Activated T-helper 1 cell treated with anti-CD3 and anti-CD28 coated beads, Interleukin-12 subunit alpha, Interleukin-12 subunit beta, Interleukin-2, Interleukin-4 antibody, amounts not matched to agents 30 ng/mL and 10 ng/mL and 1 ng/mL, durations not matched to agents 14 hours and 24 hours and 36 hours (primary cell): ENCODE results near the gene TBCD. TPM values are rescaled to one million over a fixed set of nuclear protein-coding genes. Genes with fewer than 3 reads are reported as not detected.
"Not testable (repeated sequence)": the region's sequence is repeated elsewhere in the genome, so short reads cannot be mapped to it uniquely, and the experiment has no call there.

ENCODE experiments used
- DNase-seq: peaks from one replicate; pipeline ENCODE4 v3.0.0; 2021; ENCODE audit warnings: low spot score
- H3K27ac Mint-ChIP-seq: one replicate; pipeline ENCODE4 v1.8.0; 2021; ENCODE audit warnings: mild to moderate bottlenecking, mixed read lengths
- H3K27me3 Mint-ChIP-seq: one replicate; pipeline ENCODE4 v1.8.0; 2022; ENCODE audit warnings: mild to moderate bottlenecking, moderate library complexity, mixed read lengths; ENCODE audit not compliant: insufficient read depth
- H3K36me3 Mint-ChIP-seq: one replicate; pipeline ENCODE4 v1.8.0; 2021; ENCODE audit warnings: low read depth, mixed read lengths
- H3K4me1 Mint-ChIP-seq: one replicate; pipeline ENCODE4 v1.8.0; 2021; ENCODE audit warnings: low read depth, mixed read lengths
- H3K4me3 Mint-ChIP-seq: one replicate; pipeline ENCODE4 v1.8.0; 2021; ENCODE audit warnings: mild to moderate bottlenecking, moderate library complexity, mixed read lengths
- H3K9me3 Mint-ChIP-seq: one replicate; pipeline ENCODE4 v1.8.0; 2021; ENCODE audit warnings: mixed read lengths
- intact Hi-C: fragments of 100-400 bp; cut with micrococcal nuclease; formaldehyde crosslinking; loops from one replicate; pipeline ENCODE4 v1.15.1; 2024
- total RNA-seq: library from RNA; stranded (reverse); gene quantifications from 2 replicates; pipeline ENCODE4 v1.2.3, GENCODE V29; 2022

The TBCD gene
- total RNA-seq, 1 donor from 2014 or later = 111 TPM

DNA sequence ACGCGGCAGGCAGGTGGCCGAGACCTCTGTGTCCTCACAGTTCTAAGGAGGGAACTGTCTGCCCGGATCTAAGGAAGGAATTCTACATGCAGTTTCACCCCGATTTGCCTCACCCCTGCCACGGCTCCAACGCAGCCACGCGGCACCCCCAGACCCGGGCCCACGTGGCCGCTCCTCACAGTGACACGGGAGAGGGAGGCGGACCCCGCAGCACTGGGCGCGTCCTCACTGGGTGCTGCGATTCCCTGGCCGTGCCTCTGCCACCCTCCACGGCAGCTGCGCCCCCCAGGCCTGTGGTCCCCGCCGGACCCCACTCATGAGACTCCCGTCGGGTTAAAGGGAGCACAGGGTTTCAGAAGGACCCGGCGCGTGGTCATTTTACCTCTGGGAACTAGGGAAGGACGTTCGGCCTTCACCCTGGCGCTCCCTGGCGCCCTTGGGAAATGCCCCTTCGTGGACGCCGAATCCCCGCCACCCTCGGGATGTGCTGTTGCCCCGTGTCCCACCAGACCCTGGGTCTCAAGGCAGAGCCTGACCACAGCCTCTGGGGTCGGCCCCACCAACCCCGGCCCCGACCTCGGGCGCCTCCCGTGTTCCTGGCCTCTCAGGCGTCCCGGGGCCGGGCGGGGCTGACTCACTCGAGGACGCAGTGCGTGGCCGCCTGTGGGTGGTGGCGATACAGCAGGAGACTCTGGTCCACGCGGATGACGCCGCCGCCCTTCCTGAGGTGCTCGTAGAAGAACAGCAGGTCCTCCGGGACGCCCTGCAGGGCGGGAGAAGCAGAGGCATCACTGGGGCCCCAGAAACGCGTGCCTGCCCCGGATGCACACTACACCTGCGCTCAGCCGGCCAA is 208.8 kb downstream of the TBCD start:
- intact Hi-C loops = no loop called here
- Mint-ChIP-seq H3K27ac (no peak overlapping the region), H3K4me1 (peaks cover 6% of the 10 kb centered on the region), H3K27me3 (no peaks in the 10 kb centered on the region), H3K9me3 (peaks cover 1% of the 10 kb centered on the region), H3K4me3 (no peak overlapping the region), H3K36me3 (peaks cover 10% of the 10 kb centered on the region)
- no peak for DNase-seq

DNA sequence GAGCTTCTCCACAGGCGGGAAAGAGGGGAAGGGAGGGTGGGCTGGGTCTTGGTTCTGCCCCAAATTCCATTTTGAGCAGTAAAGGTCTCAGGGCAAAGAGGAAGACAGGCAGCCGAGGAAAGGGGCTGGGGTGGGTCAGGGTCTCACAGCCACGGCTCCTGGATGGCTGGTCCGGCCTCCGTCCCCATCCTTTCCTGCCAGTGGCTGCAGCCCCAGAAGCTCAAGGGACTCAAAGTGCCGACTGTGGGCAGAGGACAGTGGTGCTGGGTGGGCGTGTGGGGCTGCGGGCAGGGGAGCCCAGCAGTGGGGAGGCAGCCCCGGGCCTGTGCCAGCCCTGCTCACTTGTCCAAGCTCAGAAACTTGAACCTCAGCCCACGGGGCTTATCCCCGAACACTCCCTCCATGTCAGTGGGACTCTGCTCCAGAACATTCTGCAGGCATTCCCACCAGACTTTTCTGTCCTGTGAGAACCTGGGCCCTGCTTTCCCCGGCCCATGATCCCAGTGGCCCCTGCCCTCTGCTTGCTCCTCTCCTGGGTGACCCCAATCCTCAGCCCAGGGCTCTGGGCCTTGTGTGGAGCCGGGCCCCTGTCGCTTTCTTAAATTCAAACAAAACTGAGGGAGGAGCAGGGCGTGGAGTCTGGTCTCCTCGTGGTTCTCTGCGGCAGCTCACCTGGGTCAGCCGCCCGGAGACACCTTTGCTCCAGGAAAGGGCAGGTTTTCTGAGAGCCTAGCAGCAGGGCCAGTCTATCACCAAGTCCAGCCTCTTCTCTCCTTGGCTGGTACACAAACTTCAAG is 209.7 kb downstream of the TBCD start:
- Mint-ChIP-seq H3K4me3 (no peak overlapping the region), H3K27me3 (no peaks in the 10 kb centered on the region), H3K4me1 (peaks cover 6% of the 10 kb centered on the region), H3K36me3 (peaks cover 7% of the 10 kb centered on the region), H3K9me3 (no peaks in the 10 kb centered on the region), H3K27ac (no peak overlapping the region)
- no peak for DNase-seq
- intact Hi-C loops = no loop called here

DNA sequence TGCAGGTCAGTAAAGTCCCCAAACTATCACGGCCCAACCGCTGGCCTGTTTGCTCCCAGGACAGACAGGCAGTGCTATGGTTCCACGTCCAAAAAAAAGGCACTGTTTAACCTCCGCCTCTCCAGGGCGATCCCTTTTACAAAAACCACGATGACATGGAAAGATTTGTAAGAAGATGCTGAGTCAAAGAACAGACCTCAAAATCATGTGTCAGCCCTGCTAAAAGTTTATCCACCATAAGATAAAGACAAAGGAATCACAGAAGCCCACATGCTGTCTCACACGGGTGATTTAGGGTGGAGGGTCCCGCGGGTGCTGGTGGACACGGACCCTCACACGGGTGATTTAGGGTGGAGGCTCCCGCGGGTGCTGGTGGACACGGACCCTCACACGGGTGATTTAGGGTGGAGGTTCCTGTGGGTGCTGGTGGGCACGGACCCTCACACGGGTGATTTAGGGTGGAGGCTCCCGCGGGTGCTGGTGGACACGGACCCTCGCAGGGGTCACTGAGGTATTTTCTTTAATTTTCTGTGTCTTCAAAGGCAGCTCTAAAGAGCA is 210.4 kb downstream of the TBCD start:
- no peak overlapping the region for H3K4me3 Mint-ChIP-seq
- H3K9me3 Mint-ChIP-seq = no peaks in the 10 kb centered on the region
- peaks cover 6% of the 10 kb centered on the region for H3K4me1 Mint-ChIP-seq
- no peak overlapping the region for H3K27ac Mint-ChIP-seq
- H3K27me3 Mint-ChIP-seq = no peaks in the 10 kb centered on the region
- DNase-seq = no peak
- H3K36me3 Mint-ChIP-seq = peaks cover 7% of the 10 kb centered on the region
- intact Hi-C loops = no loop called here

DNA sequence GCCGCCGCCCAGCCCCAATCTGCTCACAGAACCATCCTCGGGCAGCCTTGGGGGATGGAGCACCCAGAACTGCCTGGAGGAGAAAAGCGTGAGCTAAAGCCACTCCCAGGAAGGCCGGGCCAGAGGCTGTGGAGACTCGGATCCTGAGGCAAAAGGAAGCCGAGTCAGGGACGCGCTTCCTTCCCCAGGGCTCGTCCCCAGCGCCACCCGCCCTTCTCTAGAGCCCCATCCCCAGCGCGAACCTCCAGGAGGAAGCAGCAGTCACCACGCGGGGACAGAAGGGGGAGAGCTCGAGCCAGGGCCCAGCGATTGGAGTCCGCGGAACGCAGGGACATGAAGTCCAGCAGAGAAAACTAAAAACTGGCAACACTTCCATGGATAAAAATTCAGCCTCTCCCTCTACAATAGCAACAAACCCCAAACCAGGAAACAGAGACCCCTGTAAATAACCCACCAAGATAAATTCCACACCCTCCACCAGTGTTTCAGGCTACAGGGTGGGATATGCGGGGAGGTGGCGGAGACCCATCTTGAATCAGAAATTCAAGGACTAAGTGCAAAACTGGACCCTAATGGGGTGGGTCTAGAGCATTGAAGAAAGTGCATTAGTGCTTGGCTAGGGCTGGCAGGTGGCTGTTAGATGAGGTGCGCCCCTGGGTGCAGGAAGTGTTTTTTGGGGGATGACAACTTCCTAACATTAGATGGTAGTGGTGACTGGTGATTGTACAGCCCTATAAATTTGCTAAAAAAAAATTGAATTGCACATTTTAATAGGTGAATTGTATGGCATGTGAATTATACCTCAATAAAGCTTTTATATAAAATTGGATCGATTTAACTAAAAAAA is 211.5 kb downstream of the TBCD start:
- intact Hi-C loops = no loop called here
- peak; percentile 32 for DNase-seq
- Mint-ChIP-seq H3K4me3 (no peak overlapping the region), H3K9me3 (no peaks in the 10 kb centered on the region), H3K4me1 (peaks cover 6% of the 10 kb centered on the region), H3K27ac (peak overlapping the region; percentile 52), H3K27me3 (no peaks in the 10 kb centered on the region), H3K36me3 (peaks cover 7% of the 10 kb centered on the region)

DNA sequence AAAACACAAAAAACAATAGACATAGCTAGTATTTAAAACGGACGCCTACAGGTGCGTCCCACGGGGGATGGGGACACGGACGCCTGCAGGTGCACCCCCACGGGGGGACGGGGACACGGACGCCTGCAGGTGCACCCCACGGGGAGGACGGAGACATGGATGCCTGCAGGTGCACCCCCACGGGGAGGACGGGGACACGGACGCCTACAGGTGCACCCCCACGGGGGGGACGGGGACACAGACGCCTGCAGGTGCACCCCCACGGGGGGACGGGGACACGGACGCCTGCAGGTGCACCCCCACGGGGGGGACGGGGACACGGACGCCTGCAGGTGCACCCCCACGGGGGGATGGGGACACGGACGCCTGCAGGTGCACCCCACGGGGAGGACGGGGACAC is 212.6 kb downstream of the TBCD start:
- H3K36me3 Mint-ChIP-seq, H3K9me3 Mint-ChIP-seq, H3K4me3 Mint-ChIP-seq, H3K4me1 Mint-ChIP-seq, DNase-seq, intact Hi-C loops, H3K27me3 Mint-ChIP-seq, H3K27ac Mint-ChIP-seq: not testable (repeated sequence)

DNA sequence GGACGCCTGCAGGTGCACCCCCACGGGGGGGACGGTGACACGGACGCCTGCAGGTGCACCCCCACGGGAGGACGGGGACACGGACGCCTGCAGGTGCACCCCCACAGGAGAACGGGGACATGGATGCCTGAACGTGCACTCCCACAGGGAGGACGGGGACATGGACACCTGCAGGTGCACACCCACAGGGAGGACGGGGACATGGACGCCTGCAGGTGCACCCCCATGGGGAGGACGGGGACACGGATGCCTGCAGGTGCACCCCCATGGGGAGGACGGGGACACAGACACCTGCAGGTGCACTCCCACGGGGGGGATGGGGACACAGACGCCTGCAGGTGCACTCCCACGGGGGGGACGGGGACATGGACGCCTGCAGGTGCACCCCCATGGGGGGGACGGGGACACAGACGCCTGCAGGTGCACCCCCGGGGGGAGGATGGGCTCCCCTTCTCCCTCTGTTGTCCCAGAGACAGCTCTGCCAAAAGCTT is 213.0 kb downstream of the TBCD start:
- Mint-ChIP-seq H3K27ac (no peak overlapping the region), H3K36me3 (no peaks in the 10 kb centered on the region), H3K27me3 (no peaks in the 10 kb centered on the region), H3K4me3 (no peak overlapping the region), H3K9me3 (no peaks in the 10 kb centered on the region), H3K4me1 (peaks cover 6% of the 10 kb centered on the region)
- intact Hi-C loops = no loop called here
- no peak for DNase-seq

DNA sequence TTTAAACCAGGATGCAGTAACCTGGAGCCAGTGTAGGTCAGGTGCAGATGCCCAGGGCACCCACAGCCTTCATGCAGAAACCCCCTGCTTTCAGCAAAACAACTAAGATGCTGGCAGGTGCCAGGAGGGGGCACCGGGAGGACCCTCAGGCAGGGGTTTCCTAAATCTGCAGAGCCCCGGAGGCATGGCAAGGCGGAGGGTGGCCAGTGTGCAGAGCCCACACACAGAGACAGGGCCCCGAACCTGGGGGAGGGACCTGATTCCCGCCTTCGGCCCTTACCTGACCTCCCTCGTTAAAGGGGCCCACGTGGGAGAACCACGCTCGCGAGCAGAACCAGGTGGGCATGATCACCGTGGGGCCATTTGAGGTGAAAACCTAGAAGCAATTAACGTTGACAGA is 213.5 kb downstream of the TBCD start:
- Mint-ChIP-seq H3K9me3 (no peaks in the 10 kb centered on the region), H3K36me3 (no peaks in the 10 kb centered on the region), H3K27me3 (no peaks in the 10 kb centered on the region), H3K27ac (no peak overlapping the region), H3K4me1 (peaks cover 6% of the 10 kb centered on the region), H3K4me3 (no peak overlapping the region)
- intact Hi-C loops = no loop called here
- no peak for DNase-seq

DNA sequence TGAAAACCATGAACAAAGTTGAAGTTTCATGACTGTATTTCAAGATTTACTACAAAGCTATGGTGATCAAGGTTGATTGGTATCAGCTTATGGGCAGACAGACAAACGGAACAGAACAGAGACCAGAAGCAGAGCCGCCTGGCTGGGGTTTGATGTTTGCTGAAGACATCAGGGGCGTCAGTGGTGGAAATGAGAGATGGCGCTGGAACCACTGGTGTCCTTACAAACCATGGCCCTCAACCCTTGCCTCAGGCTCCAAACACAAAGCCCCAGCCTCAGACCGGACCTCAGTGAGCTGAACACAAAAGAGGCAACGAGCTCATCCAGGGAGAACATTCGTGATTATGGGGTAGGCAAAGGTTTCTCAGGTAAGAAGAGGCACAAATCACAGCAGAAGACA is 214.6 kb downstream of the TBCD start:
- Mint-ChIP-seq H3K4me3 (no peak overlapping the region), H3K36me3 (no peaks in the 10 kb centered on the region), H3K27me3 (no peaks in the 10 kb centered on the region), H3K4me1 (peaks cover 6% of the 10 kb centered on the region), H3K27ac (no peak overlapping the region), H3K9me3 (no peaks in the 10 kb centered on the region)
- no peak for DNase-seq
- intact Hi-C loops = no loop called here

DNA sequence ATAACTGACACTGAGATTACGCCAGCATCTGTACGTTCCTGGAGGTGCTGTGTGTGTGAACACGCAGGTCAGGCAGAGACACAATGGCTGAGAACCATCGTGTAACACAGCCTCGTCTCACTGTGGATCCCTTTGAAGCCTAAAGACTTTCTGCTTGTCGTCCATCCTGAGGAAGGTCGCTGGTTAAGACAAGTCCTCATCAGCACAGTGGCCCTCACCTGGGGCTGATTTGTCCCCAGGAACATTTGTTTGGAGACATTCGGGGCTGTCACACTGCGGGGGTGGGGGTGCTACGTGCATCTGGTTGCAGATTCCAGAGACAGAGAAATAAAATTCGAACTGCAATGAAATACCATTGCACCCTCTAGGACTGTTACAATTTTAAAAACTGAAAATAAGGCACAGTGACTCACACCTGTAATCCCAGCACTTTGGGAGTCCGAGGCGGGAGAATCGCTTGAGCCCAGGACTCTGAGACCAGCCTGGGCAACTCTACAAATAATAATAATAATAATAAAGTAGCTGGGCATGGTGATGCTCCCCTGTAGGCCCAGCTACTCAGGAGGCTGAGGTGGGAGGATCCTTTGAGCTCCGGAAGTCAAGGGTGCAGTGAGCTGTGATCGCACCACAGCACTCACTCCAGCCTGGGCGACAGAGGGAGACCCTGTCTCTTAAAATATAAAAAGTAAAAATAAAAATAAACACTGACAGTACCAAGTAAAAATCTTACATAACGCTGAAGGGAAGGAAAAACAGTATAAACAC is 215.6 kb downstream of the TBCD start:
- Mint-ChIP-seq H3K9me3 (no peaks in the 10 kb centered on the region), H3K27me3 (no peaks in the 10 kb centered on the region), H3K36me3 (no peaks in the 10 kb centered on the region), H3K4me1 (peaks cover 6% of the 10 kb centered on the region), H3K27ac (no peak overlapping the region), H3K4me3 (no peak overlapping the region)
- intact Hi-C loops = no loop called here
- no peak for DNase-seq

DNA sequence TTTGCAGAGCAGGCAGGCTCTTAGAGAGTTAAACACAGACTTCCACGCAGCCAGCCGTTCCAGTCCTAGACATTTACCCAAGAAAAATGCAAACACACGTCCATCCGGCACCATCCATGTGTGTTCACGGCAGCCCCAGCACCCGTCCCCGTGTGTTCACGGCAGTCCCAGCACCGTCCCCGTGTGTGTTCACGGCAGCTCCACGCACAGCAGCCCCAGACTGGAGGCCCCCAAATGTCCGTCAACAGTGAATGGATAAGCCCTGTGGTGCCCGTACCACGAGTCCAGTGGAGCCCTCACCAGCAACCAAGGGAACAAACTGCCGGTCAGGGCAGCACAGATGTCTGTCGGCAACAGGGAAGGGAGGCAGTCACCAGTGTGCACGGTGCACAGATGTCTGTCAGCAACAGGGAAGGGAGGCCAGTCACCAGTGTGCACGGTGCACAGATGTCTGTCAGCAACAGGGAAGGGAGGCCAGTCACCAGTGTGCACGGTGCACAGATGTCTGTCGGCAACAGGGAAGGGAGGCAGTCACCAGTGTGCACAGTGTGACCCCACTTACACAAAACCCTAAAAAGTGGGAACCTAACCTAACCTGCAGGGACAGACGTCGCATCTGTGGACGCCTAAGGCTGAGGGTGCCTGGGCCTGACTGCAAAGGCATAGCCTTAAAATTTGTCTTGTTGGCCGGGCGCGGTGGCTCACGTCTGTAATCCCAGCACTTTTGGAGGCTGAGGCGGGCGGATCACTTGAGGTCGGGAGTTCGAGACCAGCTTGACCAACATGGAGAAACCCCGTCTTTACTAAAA is 216.4 kb downstream of the TBCD start:
- H3K27ac Mint-ChIP-seq, H3K4me1 Mint-ChIP-seq, H3K36me3 Mint-ChIP-seq, H3K9me3 Mint-ChIP-seq, H3K27me3 Mint-ChIP-seq, H3K4me3 Mint-ChIP-seq, intact Hi-C loops, DNase-seq: not testable (repeated sequence)

DNA sequence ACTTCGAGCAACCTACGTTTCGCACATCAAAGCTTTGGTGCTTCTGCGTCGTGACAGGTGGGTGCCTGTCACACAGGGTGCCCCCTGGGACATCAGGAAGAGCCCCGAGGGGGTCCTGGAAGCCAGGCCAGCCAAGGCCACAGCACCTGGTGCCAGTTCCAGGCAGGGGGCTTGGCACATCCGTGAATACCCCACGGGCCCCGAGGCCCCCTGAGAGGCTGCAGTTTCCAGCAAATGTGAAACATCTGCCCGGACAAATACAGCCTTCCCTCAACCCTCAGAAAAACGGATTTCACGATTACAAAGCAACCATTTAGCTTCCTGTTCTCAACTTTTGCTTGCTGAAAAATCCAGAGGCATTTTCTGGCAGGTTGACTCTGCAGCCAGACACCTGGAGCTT is 218.2 kb downstream of the TBCD start:
- no peaks in the 10 kb centered on the region for H3K27me3 Mint-ChIP-seq
- no peaks in the 10 kb centered on the region for H3K9me3 Mint-ChIP-seq
- intact Hi-C loops = no loop called here
- H3K36me3 Mint-ChIP-seq = no peaks in the 10 kb centered on the region
- H3K4me3 Mint-ChIP-seq = no peak overlapping the region
- no peak for DNase-seq
- no peaks in the 10 kb centered on the region for H3K4me1 Mint-ChIP-seq
- no peak overlapping the region for H3K27ac Mint-ChIP-seq
